ENCODE results near the gene GABRG3. TPM values are rescaled to one million over a fixed set of nuclear protein-coding genes. Genes with fewer than 3 reads are reported as not detected.

The GABRG3 gene
- polyA plus RNA-seq, 1 donor (not counting 4 experiments of a cell fraction or from before 2014, with no cell fraction given) = not detected

DNA sequence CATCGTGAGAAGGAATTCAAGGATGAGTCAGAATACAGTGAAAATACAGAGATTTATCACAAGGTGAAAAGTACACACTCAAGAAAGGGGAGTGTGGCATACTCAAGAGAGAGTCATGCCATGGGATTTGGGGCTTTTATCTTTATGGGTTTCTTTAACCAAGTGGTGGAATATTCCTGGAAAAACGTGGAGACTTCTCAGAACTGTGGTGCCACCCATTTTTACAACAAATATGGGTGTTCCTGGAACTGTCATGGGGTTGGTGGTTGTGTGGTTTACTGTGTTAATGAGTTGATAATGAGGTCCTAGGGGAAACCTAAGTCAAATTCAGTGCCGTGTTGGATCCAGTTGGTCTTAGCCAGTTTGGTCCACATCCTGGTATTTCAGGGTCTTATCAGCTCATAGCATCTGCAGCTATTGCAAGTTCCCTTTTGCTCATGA lies 497.2 kb downstream of the GABRG3 start:
- FAIRE-seq (no peak), DNase-seq (ENCODE audit: low read depth, low spot score) (no peak)
- dilution Hi-C loops (cut with MboI; ENCODE audit: extremely low pct_ligation_motif_present, low sequenced_read_pairs) = no loop called here
- H3K79me2 ChIP-seq (ENCODE audit: control insufficient read depth, insufficient read depth, low read length) = no peaks in the 10 kb centered on the region
- H3K4me2 ChIP-seq (ENCODE audit: control insufficient read depth, extremely low read depth, insufficient read depth, low read depth, low read length) = no peak overlapping the region
- H3K9ac ChIP-seq (ENCODE audit: control insufficient read depth, extremely low read depth, insufficient read depth, low read length) = no peak overlapping the region
- H3K27me3 ChIP-seq (ENCODE audit: control insufficient read depth, extremely low read depth, insufficient read depth, low read length) = no peaks in the 10 kb centered on the region
- no peaks in the 10 kb centered on the region for H3K9me3 ChIP-seq (ENCODE audit: control insufficient read depth, low read depth, low read length)
- TF ChIP-seq, protein P1, sequence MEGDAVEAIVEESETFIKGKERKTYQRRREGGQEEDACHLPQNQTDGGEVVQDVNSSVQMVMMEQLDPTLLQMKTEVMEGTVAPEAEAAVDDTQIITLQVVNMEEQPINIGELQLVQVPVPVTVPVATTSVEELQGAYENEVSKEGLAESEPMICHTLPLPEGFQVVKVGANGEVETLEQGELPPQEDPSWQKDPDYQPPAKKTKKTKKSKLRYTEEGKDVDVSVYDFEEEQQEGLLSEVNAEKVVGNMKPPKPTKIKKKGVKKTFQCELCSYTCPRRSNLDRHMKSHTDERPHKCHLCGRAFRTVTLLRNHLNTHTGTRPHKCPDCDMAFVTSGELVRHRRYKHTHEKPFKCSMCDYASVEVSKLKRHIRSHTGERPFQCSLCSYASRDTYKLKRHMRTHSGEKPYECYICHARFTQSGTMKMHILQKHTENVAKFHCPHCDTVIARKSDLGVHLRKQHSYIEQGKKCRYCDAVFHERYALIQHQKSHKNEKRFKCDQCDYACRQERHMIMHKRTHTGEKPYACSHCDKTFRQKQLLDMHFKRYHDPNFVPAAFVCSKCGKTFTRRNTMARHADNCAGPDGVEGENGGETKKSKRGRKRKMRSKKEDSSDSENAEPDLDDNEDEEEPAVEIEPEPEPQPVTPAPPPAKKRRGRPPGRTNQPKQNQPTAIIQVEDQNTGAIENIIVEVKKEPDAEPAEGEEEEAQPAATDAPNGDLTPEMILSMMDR (optimal IDR thresholded peaks at IDR 0.05 in 1 of 3, IDR thresholded peaks at IDR 0.05 in 1 of 3, conservative IDR thresholded peaks at IDR 0.05 in 1 of 3; ENCODE audit: extremely low read depth in 1 of 3, insufficient read depth in 2 of 3, low read length in 3 of 3) = no peak
- no peak for TF ChIP-seq EZH2 (IDR thresholded peaks at IDR 0.05; ENCODE audit: low read length)
- no peaks in the 10 kb centered on the region for H4K20me1 ChIP-seq (ENCODE audit: control insufficient read depth, extremely low read depth, insufficient read depth, low read length)
- H3K36me3 ChIP-seq (ENCODE audit: control insufficient read depth in 2 of 2, extremely low read depth in 1 of 2, insufficient read depth in 2 of 2, low read length in 2 of 2) = no peaks in the 10 kb centered on the region
- H3K27ac ChIP-seq (ENCODE audit: control insufficient read depth, insufficient read depth, low read length) = no peak overlapping the region
- no peaks in the 10 kb centered on the region for H3K9me1 ChIP-seq (ENCODE audit: control insufficient read depth, extremely low read depth, insufficient read depth, low read length)
- H3K4me3 ChIP-seq (ENCODE audit: control insufficient read depth in 2 of 3, extremely low read depth in 1 of 3, insufficient read depth in 2 of 3, low read depth in 1 of 3, low read length in 3 of 3) = no peak overlapping the region
- no peak overlapping the region for H2AFZ ChIP-seq (ENCODE audit: control insufficient read depth, low read length)
- peaks cover 3% of the 10 kb centered on the region for H3K4me1 ChIP-seq (ENCODE audit: control insufficient read depth, extremely low read depth, insufficient read depth, low read length)

DNA sequence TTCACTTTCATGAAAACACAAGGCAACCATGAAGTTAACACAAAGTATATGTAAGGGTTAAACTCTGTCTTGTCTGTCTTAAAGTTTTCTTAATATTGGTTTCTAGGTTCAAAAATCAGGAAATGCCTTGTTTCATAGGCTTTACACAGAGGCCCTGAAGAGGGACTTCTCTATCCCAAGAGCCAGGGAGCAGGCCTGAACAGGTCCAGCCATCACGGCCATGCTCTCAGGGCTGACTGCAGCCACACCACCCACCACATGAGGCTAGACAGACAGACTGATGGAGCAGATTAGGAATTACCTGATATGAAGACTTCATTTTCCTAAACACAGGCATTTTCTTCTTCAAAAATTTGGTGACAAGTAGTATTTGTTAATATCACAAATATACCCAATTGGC lies 502.9 kb downstream of the GABRG3 start:
- dilution Hi-C loops (cut with MboI; ENCODE audit: extremely low pct_ligation_motif_present, low sequenced_read_pairs) = no loop called here
- H3K4me1 ChIP-seq (ENCODE audit: control insufficient read depth, extremely low read depth, insufficient read depth, low read length) = peaks cover 1% of the 10 kb centered on the region
- DNase-seq (ENCODE audit: low read depth, low spot score) = no peak
- no peak overlapping the region for H2AFZ ChIP-seq (ENCODE audit: control insufficient read depth, low read length)
- FAIRE-seq = no peak
- H3K9me1 ChIP-seq (ENCODE audit: control insufficient read depth, extremely low read depth, insufficient read depth, low read length) = no peaks in the 10 kb centered on the region
- H3K79me2 ChIP-seq (ENCODE audit: control insufficient read depth, insufficient read depth, low read length) = no peaks in the 10 kb centered on the region
- H4K20me1 ChIP-seq (ENCODE audit: control insufficient read depth, extremely low read depth, insufficient read depth, low read length) = no peaks in the 10 kb centered on the region
- no peaks in the 10 kb centered on the region for H3K9me3 ChIP-seq (ENCODE audit: control insufficient read depth, low read depth, low read length)
- no peaks in the 10 kb centered on the region for H3K36me3 ChIP-seq (ENCODE audit: control insufficient read depth in 2 of 2, extremely low read depth in 1 of 2, insufficient read depth in 2 of 2, low read length in 2 of 2)
- no peak overlapping the region for H3K27ac ChIP-seq (ENCODE audit: control insufficient read depth, insufficient read depth, low read length)
- TF ChIP-seq EZH2 (IDR thresholded peaks at IDR 0.05; ENCODE audit: low read length) = no peak
- TF ChIP-seq, protein P1 (optimal IDR thresholded peaks at IDR 0.05 in 1 of 3, IDR thresholded peaks at IDR 0.05 in 1 of 3, conservative IDR thresholded peaks at IDR 0.05 in 1 of 3; ENCODE audit: extremely low read depth in 1 of 3, insufficient read depth in 2 of 3, low read length in 3 of 3) = no peak
- no peak overlapping the region for H3K4me3 ChIP-seq (ENCODE audit: control insufficient read depth in 2 of 3, extremely low read depth in 1 of 3, insufficient read depth in 2 of 3, low read depth in 1 of 3, low read length in 3 of 3)
- no peak overlapping the region for H3K9ac ChIP-seq (ENCODE audit: control insufficient read depth, extremely low read depth, insufficient read depth, low read length)
- no peaks in the 10 kb centered on the region for H3K27me3 ChIP-seq (ENCODE audit: control insufficient read depth, extremely low read depth, insufficient read depth, low read length)
- H3K4me2 ChIP-seq (ENCODE audit: control insufficient read depth, extremely low read depth, insufficient read depth, low read depth, low read length) = no peak overlapping the region
